HG03520 (cell line): ENCODE data around the gene DTNBP1.

Experiments
- ATAC-seq: cut with Tn5 transposase; IDR thresholded peaks from one replicate; pipeline ENCODE4 v1.9.1; 2021; ENCODE audit warnings: mild to moderate bottlenecking, moderate library complexity; ENCODE audit not compliant: unreplicated experiment

Gene DTNBP1

DNA sequence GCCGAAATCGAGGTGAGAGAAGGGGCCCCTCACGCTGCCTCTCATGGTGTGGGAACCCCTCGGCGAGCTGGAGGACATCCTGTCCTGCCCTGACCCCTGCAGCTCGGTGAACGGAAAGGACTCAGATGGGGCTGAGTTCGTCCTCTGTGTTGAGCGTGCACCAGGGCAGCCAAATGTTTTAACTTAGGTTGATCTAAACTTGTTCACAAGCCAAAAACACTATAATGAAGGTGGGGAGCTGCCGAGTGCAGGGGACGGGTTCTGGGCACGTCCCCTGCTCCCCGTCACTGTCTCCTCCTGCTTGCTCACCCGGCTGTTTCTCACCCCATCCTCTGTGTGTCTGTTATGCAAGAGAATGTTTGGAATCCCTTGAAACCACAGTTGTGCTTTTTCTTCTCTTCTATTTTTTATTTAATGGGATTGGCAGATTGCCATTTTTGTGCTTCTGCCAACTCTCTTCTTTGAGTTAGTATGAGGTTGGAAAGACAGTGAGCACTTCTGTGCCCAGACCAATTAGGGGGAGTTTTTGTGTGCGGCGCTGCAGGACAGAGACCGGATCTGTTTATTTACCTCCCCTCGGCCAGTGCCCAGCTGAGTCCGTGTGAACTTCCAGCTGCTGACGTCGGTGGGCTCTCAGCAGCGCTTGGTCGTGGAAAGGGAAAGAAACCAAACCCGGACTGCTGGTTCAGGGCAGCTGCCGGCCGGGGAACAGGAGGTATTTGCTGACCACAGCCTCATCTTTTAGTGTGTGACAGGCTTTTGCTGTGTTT, 158.1 kb downstream of the DTNBP1 start:
- no peak for ATAC-seq

DNA sequence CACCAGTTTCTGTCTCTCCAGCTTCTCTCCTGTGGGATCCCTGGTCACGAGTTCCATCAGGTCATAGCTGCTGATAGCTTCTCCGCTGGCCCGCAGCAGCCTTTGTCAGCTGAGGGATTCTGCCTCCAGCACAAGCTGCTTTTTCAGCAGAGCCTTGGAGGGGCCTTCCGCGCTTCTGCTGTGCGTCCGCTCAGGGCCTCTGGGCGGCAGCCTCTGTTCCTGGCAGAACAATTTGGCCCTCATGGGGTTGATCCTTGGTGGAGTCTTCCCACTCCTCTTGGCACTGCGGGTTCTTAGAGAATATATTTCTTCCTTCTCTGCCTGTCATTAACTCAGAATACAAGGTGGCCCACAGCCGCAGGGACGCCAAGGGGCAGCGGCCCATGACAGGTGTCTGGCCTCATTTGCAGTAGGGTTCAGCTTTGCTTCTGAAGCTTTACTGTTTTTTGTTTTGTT, 158.8 kb downstream of the DTNBP1 start:
- no peak for ATAC-seq

DNA sequence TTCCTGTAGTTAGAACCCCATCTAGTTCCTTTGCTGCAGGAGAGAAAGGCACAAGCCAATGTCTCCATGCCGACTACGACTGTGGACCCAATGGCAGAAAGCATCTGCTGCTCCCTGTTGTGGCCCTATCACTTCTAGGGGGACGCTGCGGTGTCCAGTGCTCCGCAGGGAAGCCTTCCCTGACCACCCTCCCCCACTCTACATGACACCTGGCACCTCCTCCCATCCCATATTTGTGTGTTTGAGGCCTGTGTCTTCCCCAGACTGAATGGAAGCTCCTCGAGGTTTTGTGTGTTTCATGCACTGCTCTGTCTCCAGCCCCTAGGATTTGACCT, 159.5 kb downstream of the DTNBP1 start:
- no peak for ATAC-seq

DNA sequence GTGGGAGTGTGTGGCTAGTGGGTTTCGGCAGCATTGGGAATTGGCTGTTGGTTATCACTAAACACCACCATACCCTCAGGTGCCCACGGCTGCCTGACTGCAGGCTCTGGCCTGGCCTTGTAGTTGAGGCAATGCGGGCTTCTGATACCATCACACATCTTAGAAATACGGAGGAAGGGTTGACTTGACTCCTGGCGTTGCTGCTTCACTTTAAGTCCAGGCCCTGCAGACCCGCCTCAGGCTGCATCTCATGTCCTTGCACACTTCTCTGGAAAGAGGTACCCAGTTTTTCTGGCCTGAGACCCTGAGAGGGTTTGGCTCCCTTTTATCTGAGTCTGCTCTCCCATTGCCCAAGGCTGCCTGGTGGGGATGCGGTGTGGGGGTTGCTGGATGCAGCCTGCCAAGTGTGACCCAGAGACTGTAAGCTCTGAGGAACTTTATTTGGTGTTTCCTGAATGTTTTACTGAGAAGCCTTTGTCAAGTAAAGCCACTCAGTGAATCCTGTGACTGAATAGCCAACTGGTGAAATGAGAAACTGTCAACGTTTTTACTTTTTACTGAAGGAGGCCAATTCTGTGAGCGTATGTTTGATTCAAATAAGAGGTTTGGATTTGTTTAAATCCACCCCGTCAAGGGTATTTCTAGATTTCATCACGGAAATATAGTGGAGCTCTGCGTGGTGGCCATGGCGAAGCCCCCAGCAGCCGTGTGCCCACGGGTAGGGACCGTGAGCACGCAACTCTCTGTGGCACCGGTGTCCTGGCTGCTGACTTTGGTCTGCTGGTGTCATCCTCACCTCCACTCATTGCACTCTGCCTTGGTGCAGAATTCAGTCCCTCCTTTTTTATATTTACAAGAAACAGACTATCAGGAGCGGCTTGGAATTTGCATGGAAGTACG, 160.1 kb downstream of the DTNBP1 start:
- ATAC-seq: no peak

DNA sequence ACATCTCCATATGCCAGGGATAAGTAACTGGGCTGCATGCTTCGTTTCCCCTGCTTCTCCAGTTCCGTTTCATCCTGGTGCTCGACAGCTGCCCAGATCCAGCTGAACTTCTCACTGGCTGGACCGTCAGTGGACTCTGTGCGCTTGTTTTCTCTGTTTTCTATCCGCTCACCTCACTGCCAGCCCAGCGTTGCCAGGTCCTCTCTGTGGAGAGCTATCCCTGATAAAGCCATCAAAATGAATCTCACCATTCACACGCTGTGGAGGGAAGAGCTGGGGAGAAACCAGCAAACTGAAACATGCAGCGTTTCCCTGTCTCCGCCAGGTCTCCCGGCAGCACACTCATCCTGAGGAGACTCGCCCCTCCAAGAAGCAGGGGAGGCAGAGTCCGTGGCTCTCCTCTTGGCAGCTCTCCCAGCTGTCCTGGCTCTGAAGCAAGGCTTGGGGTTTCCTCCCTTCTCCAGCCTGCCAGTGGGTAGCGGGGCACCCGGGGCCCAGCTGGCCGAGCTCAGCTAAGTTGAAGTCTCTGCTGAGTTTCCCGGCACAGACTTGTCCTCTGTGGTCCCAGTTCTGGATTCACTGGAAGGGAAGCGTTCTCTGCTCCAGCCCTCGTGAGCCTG, 160.9 kb downstream of the DTNBP1 start:
- no peak for ATAC-seq

DNA sequence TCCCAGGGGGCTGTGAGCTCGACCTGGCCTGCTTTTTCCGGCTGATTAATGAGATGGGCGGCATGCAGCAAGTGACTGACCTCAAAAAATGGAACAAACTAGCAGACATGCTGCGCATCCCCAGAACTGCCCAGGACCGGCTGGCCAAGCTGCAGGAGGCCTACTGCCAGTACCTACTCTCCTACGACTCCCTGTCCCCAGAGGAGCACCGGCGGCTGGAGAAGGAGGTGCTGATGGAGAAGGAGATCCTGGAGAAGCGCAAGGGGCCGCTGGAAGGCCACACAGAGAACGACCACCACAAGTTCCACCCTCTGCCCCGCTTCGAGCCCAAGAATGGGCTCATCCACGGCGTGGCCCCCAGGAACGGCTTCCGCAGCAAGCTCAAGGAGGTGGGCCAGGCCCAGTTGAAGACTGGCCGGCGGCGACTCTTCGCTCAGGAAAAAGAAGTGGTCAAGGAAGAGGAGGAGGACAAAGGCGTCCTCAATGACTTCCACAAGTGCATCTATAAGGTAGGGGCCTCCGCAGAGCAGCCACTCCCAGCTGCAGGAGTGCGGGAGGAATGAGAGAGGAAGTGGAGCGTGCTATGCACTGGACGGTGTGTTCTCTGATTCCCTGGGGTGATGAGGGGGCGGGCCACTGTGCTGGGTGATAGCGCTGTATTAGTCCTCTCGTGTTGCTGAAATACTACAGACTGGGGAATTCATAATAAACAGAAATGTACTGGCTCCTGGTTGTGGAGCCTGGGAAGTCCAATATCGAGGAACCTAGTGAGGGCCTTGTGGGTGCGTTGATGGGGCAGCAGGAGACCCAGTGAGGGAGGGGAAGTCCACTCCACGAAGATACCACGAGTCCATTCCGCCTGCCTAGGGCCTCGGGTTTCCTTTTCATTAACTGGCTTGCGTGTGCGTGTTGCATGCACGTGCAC, 161.7 kb downstream of the DTNBP1 start:
- ATAC-seq: no peak

DNA sequence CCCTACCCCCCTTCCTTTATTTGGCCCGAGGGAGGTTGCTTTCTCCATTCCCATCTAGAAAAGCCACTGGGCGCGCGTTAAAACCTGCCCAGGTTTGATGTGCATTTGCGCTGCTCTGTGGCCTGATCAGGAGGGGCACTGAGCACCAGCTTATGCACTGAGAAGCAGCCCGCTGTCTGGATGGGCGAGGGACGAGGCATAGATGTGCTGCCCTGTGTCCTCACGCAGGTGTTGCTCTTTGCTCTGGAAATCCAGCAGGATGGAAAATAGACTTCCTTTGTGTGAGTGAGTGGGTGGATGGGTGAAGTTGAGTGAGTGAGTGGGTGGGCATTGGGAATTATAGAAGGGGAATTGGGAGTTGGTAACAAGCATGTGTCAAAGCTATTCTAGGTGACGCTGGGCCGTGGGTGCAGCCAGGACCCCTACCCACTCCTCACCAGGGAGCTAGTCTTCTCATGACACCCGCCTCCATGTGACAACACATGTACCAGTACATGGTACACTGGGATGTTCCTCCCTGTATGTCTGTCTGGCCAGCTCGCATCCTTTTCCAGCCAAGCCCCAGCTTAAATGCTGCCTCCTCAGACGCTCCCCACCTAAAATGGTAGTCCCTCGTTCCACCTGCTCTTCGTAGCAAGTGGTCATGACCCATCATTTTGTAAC, 162.6 kb downstream of the DTNBP1 start:
- ATAC-seq: no peak

DNA sequence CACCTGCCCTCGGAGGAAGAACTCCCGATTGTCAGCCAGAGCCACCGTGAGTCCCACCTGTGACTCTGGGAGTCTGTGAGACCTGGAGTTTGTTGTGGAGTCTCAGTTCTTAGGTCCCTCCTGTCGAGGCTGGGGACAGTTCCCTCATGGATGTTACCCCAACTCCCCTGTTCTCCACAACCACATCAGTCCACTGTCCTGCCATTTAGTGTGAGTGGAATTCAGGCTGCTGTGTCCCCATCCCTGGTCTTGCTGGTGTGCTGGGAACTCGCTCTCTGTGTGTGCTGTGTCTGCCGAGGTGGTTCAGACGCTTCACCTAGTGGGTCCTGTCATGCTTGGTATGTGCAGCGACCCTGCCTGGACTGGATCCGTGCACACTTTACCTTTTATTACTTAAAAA, 163.2 kb downstream of the DTNBP1 start:
- no peak for ATAC-seq

DNA sequence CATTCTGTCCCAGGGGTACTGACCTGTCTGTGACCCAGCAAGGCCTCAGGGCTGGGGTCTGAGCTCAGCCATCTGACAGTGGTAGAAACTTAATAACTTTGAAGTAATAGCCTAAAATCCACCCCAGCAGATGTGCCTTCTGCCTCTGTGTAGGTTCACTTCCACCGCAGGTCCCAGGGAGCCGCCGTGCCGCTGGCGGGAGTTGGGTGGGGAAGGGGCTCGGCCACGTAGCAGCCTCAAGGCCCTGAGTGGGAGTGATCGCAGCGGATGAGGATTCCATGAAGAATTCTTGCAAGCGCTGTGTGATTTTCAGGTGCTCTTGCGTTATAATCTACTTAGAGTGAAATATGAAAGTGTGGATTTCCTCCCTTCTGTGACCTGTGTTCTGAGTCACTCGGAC, 163.7 kb downstream of the DTNBP1 start:
- ATAC-seq: no peak

DNA sequence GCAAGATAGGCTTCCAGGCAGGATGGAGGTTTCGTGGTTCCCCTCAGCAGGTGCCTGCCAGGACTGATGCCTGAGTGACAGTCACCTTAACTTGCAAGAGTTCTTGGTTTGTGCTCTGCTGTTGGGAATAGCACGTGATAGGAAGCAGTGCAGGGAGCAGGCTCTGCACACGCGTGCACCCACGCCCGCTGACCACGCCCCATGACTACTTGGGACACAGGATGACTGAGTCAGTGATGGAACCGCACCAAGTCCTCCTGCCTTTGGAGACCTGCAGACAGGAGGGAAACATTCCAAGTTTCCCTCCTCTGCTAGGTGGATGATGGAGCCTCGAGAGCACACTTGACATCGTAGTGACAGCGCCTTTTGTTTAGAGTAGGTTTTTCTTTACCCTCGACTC, 164.2 kb downstream of the DTNBP1 start:
- ATAC-seq: no peak

DNA sequence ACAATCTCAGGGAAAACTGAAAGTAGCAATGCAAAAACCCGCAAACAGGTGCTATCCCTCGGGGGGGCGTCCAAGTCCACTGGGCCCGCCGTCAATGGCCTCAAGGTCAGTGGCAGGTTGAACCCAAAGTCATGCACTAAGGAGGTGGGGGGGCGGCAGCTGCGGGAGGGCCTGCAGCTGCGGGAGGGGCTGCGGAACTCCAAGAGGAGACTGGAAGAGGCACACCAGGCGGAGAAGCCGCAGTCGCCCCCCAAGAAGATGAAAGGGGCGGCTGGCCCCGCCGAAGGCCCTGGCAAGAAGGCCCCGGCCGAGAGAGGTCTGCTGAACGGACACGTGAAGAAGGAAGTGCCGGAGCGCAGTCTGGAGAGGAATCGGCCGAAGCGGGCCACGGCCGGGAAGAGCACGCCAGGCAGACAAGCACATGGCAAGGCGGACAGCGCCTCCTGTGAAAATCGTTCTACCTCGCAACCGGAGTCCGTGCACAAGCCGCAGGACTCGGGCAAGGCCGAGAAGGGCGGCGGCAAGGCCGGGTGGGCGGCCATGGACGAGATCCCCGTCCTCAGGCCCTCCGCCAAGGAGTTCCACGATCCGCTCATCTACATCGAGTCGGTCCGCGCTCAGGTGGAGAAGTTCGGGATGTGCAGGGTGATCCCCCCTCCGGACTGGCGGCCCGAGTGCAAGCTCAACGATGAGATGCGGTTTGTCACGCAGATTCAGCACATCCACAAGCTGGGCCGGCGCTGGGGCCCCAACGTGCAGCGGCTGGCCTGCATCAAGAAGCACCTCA, 166.3 kb downstream of the DTNBP1 start:
- no peak for ATAC-seq

DNA sequence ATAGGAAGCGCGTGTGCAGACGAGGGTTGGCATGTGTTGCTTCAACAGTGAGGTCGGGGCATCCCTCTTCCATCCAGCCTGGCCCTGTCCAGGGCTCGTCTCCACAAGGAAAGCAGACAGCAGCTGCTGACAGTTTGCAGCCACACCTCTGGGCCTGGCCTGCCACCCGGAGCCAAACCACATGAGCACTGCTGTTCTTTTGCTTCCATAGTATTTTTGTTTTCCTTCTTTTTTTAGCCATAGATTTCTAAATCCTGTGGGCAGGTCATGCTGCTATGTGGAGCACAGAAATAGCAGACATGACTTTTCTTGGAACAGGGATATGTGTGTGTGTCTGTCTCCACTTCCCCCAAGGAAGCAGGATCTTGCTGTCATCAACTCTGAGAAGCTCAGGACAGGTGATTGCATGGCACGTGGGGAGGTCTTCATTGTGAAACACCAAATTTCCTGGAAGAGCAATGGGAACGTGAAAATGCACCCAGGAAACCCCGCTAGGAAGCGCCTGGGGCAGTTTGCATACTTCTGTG, 167.4 kb downstream of the DTNBP1 start:
- no peak for ATAC-seq

DNA sequence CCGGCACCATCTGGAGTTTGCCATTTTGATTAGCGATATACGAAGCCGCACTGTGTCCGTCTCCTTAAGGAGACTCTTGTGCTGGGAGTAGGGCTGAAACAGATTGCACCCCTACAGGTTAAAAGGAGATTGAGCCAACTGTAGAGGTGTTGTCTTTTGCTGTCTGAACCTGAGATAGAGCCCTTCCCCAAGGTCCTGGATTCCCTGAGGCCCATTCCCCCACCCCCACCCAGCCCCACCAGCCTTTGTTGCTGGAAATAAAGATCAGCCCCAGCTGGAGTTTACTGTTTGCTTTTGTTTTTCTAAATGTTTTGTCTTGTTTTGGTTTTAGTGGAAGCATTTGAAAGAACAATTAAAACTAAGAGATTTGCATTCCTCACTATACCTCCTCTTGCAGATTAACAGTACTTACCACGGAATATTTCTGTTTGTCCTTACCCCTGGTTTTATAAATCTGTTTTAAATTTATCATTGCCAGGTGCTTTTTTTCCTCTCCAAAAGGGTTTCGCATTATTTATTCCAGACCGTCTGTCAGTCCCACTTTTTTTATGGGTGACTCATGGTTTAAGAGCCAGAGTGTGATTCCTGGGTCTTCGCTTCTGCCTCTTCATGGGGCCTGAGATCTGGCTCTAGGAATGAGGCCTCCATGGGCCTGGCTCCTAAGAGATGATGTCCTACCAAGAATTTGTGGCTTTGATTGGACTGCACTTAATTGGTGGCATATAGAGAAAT, 169.2 kb downstream of the DTNBP1 start:
- no peak for ATAC-seq

DNA sequence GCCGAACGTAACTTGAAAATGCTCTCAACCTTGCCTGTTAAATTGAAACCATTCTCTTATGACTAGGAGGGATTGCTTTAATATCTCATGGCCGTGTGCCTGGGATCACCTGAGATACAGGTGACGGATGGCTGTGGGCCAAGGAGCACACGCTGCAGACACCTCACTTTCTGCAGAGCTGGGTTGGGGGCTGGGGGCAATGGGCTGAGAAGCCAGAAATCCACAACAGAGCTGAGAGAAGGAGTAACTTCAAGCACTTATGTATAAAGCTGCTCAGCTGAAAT, 170.9 kb downstream of the DTNBP1 start:
- no peak for ATAC-seq

DNA sequence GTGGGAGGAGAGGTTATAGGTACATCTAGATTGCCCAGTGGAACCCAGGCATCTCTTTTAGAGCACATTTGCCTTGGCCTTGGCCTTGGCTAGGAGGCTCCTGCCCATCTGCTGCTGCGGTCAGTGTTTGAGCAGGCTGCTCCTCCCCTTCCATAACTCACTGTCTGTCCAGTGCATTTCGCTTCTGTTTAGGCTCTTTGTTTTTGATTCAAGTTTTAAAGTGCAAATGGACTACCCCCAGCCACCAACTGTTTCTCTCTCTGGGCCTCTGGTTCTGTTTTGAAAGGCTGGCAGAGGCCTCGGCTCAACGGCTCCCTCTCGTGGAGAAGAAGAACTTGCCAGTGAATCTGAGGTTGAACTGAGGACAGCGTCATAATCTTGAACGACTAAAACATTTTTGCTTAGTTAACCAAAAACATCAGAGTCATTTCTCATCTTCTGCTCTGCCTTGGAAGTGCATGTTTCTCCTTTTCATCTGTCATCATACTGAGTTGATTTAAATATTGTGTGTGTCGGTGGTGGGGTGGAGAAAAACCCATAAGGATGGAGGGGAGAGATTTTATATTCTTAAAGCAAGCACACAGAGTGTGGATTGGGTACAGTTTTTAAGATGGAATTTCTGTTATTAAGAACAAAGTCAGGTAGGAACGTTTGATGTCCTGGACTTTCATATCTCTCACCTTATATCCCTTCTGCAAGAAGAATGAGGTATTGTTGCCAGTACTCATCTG, 171.4 kb downstream of the DTNBP1 start:
- ATAC-seq: no peak

DNA sequence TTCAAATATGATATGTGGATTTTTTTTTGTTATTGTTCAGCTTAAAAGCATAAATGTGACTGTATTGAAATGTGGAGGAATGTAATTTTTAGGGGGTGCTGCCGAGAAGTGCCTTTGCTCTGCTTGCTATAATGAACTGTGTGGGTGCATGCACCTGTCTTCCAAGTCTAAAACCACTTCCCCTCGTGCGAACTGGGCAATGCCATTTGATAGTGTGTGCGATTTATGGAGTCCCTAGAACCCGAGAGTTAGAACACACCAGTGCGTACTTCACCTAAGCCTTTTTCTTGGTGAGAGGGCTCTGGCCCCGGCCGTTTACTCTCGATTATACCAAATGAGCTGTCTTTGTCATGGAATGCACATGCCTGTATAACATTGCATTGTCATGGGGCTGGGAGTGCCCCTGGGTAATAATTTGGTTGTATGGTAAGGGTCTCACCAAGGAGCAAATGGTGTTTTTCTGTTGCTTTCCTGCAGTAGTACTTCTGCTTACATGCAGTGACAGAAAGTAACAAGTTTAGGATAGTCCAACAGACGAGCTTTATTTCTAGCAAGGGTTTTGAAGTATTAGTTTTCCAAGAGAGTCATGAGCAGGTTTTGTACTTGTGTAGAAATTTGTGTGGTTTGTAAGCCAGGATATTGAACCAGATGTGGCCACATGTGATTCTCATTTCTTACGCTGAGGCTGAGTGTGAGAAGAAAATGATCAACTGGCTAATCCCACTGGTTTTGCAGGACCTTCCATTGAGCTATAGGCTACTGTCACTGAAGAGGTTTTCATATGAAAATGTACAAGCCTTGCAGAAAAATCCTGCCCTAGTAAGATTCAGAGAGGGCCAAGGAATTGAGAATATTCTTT, 172.4 kb downstream of the DTNBP1 start:
- ATAC-seq: no peak
